ENCODE results near the gene FOXJ3. TPM values are rescaled to one million over a fixed set of nuclear protein-coding genes. Genes with fewer than 3 reads are reported as not detected.

FOXJ3 gene
- polyA plus RNA-seq, 1 of the 3 experiments (the other 2 are of a cell fraction) = 16.0 TPM

GRCh38 chr1:42171679-42172266 lies 163.3 kb downstream of the FOXJ3 start (continued):
- no peak for TF ChIP-seq USF2 (IDR thresholded peaks at IDR 0.05; ENCODE audit: borderline replicate concordance, low read depth, low read length)
- no peak for TF ChIP-seq POLR2AphosphoS5 (IDR thresholded peaks at IDR 0.05; ENCODE audit: low read depth, low read length)
- TF ChIP-seq RFX5 (IDR thresholded peaks at IDR 0.05; ENCODE audit: low read length) = no peak
- TF ChIP-seq SMC3 (IDR thresholded peaks at IDR 0.05; ENCODE audit: low read depth, low read length) = no peak

- no peak for TF ChIP-seq FOXJ3 (CRISPR knock-in tag; IDR thresholded peaks at IDR 0.05)
- no peak for TF ChIP-seq GATA2 (CRISPR knock-in tag; IDR thresholded peaks at IDR 0.05)
- no peak for TF ChIP-seq MEF2A (IDR thresholded peaks at IDR 0.05; ENCODE audit: borderline replicate concordance, low read depth)
- no peak for TF ChIP-seq ZBTB33 (IDR thresholded peaks at IDR 0.05; ENCODE audit: borderline replicate concordance, low read depth)
- TF ChIP-seq SIN3A (IDR thresholded peaks at IDR 0.05; ENCODE audit: borderline replicate concordance, low read depth, low read length) = no peak
- TF ChIP-seq JUND (IDR thresholded peaks at IDR 0.05) = no peak
- no peak for TF ChIP-seq POLR2AphosphoS5 (IDR thresholded peaks at IDR 0.05; ENCODE audit: low read depth, low read length)
- Histone ChIP-seq H3K36me3 (replicated peaks in 1 of 2; ENCODE audit: control insufficient read depth in 1 of 2, insufficient read depth in 2 of 2, low read length in 1 of 2) (peaks cover 0 to 6% of the 10 kb centered on the region in 2 experiments), H3K4me1 (ENCODE audit: control insufficient read depth in 1 of 2, insufficient read depth in 2 of 2, low read depth in 1 of 2, low read length in 1 of 2) (peaks cover 0 to 35% of the 10 kb centered on the region in 2 experiments; a peak in 2 of 4 replicates), H3K9me2 (no peaks in the 10 kb centered on the region), H2AFZ (ENCODE audit: low read depth) (no peak overlapping the region), H4K20me1 (ENCODE audit: insufficient read depth) (no peaks in the 10 kb centered on the region), H3K27ac (ENCODE audit: low read depth in 2 of 2, low read length in 1 of 2) (no peak overlapping the region), H3K9ac (no peak overlapping the region), H3K27me3 (ENCODE audit: insufficient read depth) (no peaks in the 10 kb centered on the region), H3K4me2 (no peak overlapping the region), H3K79me2 (ENCODE audit: insufficient read depth) (no peaks in the 10 kb centered on the region), H3K9me3 (no peaks in the 10 kb centered on the region), H3K4me3 (ENCODE audit: low read depth in 2 of 2, low read length in 1 of 2) (no peak overlapping the region), H3F3A (replicated peaks; ENCODE audit: insufficient read depth) (no peaks in the 10 kb centered on the region)
- ChIA-PET CTCF (interaction anchor here (0.9 to 4.4 kb wide), 9 partner anchors 10 to 655 kb away, joined by 3 to 31 read pairs (median 7); no protein-coding TSS in a partner anchor), POLR2A (interaction anchor here (0.6 kb wide), 1 partner anchor 186 kb away, joined by 4 read pairs; no protein-coding TSS in a partner anchor)
- WGBS (ENCODE audit: low lambda C conversion rate) = 94% methylated on average over 14 of the region's 17 CpGs
- no peak for DNase-seq
Observed at GRCh38 chr1:42170779-42171621, 164.0 kb downstream of the FOXJ3 start.
